KMS-11 (cell line): Measurements from ENCODE around the gene ACADS.
A peak's percentile ranks its signal among the peaks of the same experiment; 100 is the strongest.

Experiments
- H2AFZ ChIP-seq: fragments of 200-600 bp; sonication (generic); 2 replicates; pipeline ENCODE4 v1.6.1; 2016; ENCODE audit warnings: antibody characterized with exemption, mixed run types, low read depth
- H3K27ac ChIP-seq: fragments of 200-600 bp; sonication (generic); 2 replicates; pipeline ENCODE4 v1.6.1; 2016; ENCODE audit warnings: mild to moderate bottlenecking, mixed run types
- H3K27me3 ChIP-seq: fragments of 200-600 bp; sonication (generic); 2 replicates; pipeline ENCODE4 v1.6.1; 2017; ENCODE audit warnings: mild to moderate bottlenecking, low read depth, mixed run types, moderate library complexity; ENCODE audit not compliant: insufficient read depth
- H3K36me3 ChIP-seq: fragments of 200-600 bp; sonication (generic); 2 replicates; pipeline ENCODE4 v1.6.1; 2017; ENCODE audit warnings: mild to moderate bottlenecking, mixed run types; ENCODE audit not compliant: insufficient read depth
- H3K4me1 ChIP-seq: fragments of 200-600 bp; sonication (generic); 2 replicates; pipeline ENCODE4 v1.6.1; 2016; ENCODE audit warnings: mild to moderate bottlenecking, low read depth, mixed run types; ENCODE audit not compliant: poor library complexity, severe bottlenecking
- H3K4me2 ChIP-seq: fragments of 200-600 bp; sonication (generic); 2 replicates; pipeline ENCODE4 v1.7.0; 2016; ENCODE audit warnings: mild to moderate bottlenecking, mixed run types
- H3K4me3 ChIP-seq: fragments of 200-600 bp; sonication (generic); IDR thresholded peaks from 2 replicates; pipeline ENCODE4 v1.6.1; 2017; ENCODE audit warnings: low read depth, low read length, mixed read lengths; ENCODE audit not compliant: insufficient read depth
- H3K79me2 ChIP-seq: fragments of 200-600 bp; sonication (generic); 2 replicates; pipeline ENCODE4 v1.6.1; 2016; ENCODE audit warnings: low read depth, mixed run types; ENCODE audit not compliant: insufficient read depth
- H3K9ac ChIP-seq: fragments of 200-600 bp; sonication (generic); 2 replicates; pipeline ENCODE4 v1.6.1; 2016; ENCODE audit warnings: mild to moderate bottlenecking, mixed run types
- H4K20me1 ChIP-seq: fragments of 200-600 bp; sonication (generic); 2 replicates; pipeline ENCODE4 v1.6.1; 2016; ENCODE audit warnings: mild to moderate bottlenecking, mixed run types; ENCODE audit not compliant: insufficient read depth
- TF ChIP-seq, protein P1 (sequence below): fragments of 200-600 bp; sonication (generic); conservative IDR thresholded peaks from 2 replicates; pipeline ENCODE4 v1.6.1; 2017; ENCODE audit warnings: low read depth, mild to moderate bottlenecking, antibody characterized with exemption, low read length, moderate library complexity, mixed read lengths

The ACADS gene

DNA sequence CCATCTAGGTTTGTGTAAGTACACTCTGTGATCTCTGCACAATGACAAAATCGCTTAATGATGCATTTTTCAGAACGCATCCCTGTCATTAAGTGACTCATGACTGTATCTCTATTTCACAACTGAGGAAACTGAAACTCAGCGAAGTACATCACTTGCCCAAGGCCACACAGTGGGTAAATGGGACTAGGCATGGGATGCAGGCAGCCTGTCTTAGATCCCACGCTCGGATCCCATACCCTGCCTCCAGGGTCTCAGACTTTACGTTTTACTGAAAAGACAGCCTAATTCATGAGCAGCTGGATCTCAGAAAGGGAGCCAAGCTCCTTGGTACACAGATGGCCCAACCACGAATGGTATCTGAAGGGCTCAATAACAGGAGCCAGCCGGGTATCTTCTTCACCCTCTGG is 41.1 kb upstream of the ACADS start:
- Histone ChIP-seq H3K79me2 (peaks cover 23% of the 10 kb centered on the region; the same call in 1 of the 2 replicates), H3K27ac (peak overlapping the region; percentile 10; the same call in 1 of the 2 replicates), H3K36me3 (no peaks in the 10 kb centered on the region), H3K4me2 (peak overlapping the region; percentile 59), H4K20me1 (peaks cover 12% of the 10 kb centered on the region), H3K9ac (no peak overlapping the region), H2AFZ (peak overlapping the region; percentile 4; the same call in 1 of the 2 replicates), H3K4me1 (peaks cover 28% of the 10 kb centered on the region), H3K27me3 (no peaks in the 10 kb centered on the region), H3K4me3 (no peak overlapping the region)
- TF ChIP-seq, protein P1, sequence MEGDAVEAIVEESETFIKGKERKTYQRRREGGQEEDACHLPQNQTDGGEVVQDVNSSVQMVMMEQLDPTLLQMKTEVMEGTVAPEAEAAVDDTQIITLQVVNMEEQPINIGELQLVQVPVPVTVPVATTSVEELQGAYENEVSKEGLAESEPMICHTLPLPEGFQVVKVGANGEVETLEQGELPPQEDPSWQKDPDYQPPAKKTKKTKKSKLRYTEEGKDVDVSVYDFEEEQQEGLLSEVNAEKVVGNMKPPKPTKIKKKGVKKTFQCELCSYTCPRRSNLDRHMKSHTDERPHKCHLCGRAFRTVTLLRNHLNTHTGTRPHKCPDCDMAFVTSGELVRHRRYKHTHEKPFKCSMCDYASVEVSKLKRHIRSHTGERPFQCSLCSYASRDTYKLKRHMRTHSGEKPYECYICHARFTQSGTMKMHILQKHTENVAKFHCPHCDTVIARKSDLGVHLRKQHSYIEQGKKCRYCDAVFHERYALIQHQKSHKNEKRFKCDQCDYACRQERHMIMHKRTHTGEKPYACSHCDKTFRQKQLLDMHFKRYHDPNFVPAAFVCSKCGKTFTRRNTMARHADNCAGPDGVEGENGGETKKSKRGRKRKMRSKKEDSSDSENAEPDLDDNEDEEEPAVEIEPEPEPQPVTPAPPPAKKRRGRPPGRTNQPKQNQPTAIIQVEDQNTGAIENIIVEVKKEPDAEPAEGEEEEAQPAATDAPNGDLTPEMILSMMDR = no peak

GRCh38 chr12:120685522-120685921 is 40.1 kb upstream of the ACADS start:
- H3K4me2 ChIP-seq = peak overlapping the region; percentile 92
- H3K4me1 ChIP-seq = peaks cover 38% of the 10 kb centered on the region
- H3K4me3 ChIP-seq = no peak overlapping the region
- H3K9ac ChIP-seq = peak overlapping the region; percentile 25; the same call in 1 of the 2 replicates
- H3K27me3 ChIP-seq = no peaks in the 10 kb centered on the region
- TF ChIP-seq, protein P1 = no peak
- no peaks in the 10 kb centered on the region for H3K36me3 ChIP-seq
- H3K79me2 ChIP-seq = peaks cover 33% of the 10 kb centered on the region; the same call in 1 of the 2 replicates
- peaks cover 20% of the 10 kb centered on the region for H4K20me1 ChIP-seq
- no peak overlapping the region for H3K27ac ChIP-seq
- peak overlapping the region; percentile 61; the same call in 1 of the 2 replicates for H2AFZ ChIP-seq

GRCh38 chr12:120686151-120686689 is 39.4 kb upstream of the ACADS start:
- peaks cover 20% of the 10 kb centered on the region for H4K20me1 ChIP-seq
- no peaks in the 10 kb centered on the region for H3K36me3 ChIP-seq
- peaks cover 38% of the 10 kb centered on the region for H3K4me1 ChIP-seq

GRCh38 chr12:120686690-120687577 is 38.7 kb upstream of the ACADS start, which contains the start of gene MLEC:
Gene MLEC, plus strand, starts transcription at chr12:120687149. Its CDS starts 148 bp downstream, at chr12:120687297.
- peak within 1 kb of the TSS; percentile 61; the same call in 1 of the 2 replicates for H2AFZ ChIP-seq
- H3K27ac ChIP-seq = peak within 1 kb of the TSS; percentile 71
- H3K4me2 ChIP-seq = peak within 1 kb of the TSS; percentile 92
- no peaks in the 10 kb centered on the region for H3K36me3 ChIP-seq
- TF ChIP-seq, protein P1 = no peak
- H3K9ac ChIP-seq = peak within 1 kb of the TSS; percentile 61; the same call in 1 of the 2 replicates
- H3K4me3 ChIP-seq = no peak within 1 kb of the TSS
- H3K27me3 ChIP-seq = no peaks in the 10 kb centered on the region
- peaks cover 47% of the 10 kb centered on the region for H3K79me2 ChIP-seq
- peaks cover 20% of the 10 kb centered on the region for H4K20me1 ChIP-seq
- peaks cover 38% of the 10 kb centered on the region for H3K4me1 ChIP-seq

More at GRCh38 chr12:120686151-120686689, 39.4 kb upstream of the ACADS start:
- Histone ChIP-seq H3K79me2 (peaks cover 40% of the 10 kb centered on the region), H3K27ac (peak overlapping the region; percentile 71), H3K4me3 (no peak overlapping the region), H3K27me3 (no peaks in the 10 kb centered on the region), H2AFZ (peak overlapping the region; percentile 61; the same call in 1 of the 2 replicates), H3K4me2 (peak overlapping the region; percentile 92), H3K9ac (peak overlapping the region; percentile 61; the same call in 1 of the 2 replicates)
- TF ChIP-seq, protein P1 = no peak
